Endothelial cell of umbilical vein (primary cell): ENCODE results near the gene PCDH15.
"Not testable (repeated sequence)": the region's sequence is repeated elsewhere in the genome, so short reads cannot be mapped to it uniquely, and the experiment has no call there.

Experiments
- CTCF ChIP-seq, 2 donors: IDR thresholded peaks; 1 replicate in 1 of 2; 2 replicates in 1 of 2; pipeline ENCODE4 v1.5.1; 2011; ENCODE audit warnings: low read length in 2 of 2, mild to moderate bottlenecking in 2 of 2, moderate library complexity in 2 of 2, control low read depth in 1 of 2, inconsistent platforms in 1 of 2, low read depth in 1 of 2; ENCODE audit not compliant: insufficient read depth in 1 of 2; ENCODE audit errors: extremely low read depth in 1 of 2
- EZH2 ChIP-seq: IDR thresholded peaks from 2 replicates; pipeline ENCODE4 v1.6.1; 2012; ENCODE audit warnings: borderline replicate concordance, low read depth, mild to moderate bottlenecking, moderate library complexity, low read length, inconsistent platforms; ENCODE audit not compliant: severe bottlenecking
- FOS ChIP-seq: IDR thresholded peaks from 2 replicates; pipeline ENCODE4 v1.6.1; 2011; ENCODE audit warnings: mild to moderate bottlenecking, low read length, moderate library complexity, borderline replicate concordance; ENCODE audit not compliant: insufficient read depth
- JUN ChIP-seq: IDR thresholded peaks from 2 replicates; pipeline ENCODE4 v1.6.1; 2011; ENCODE audit warnings: borderline replicate concordance, low read depth; ENCODE audit not compliant: insufficient read length, insufficient read depth
- MAX ChIP-seq: IDR thresholded peaks from 2 replicates; pipeline ENCODE4 v1.6.1; 2011; ENCODE audit not compliant: insufficient read depth, insufficient read length
- MYC ChIP-seq: IDR thresholded peaks from one replicate; pipeline ENCODE4 v1.6.1; 2011; ENCODE audit warnings: mild to moderate bottlenecking, low read depth, low read length
- POLR2A ChIP-seq: IDR thresholded peaks from 2 replicates; pipeline ENCODE4 v1.6.1; 2012; ENCODE audit warnings: low read depth, mild to moderate bottlenecking, control low read depth, low read length
- POLR2AphosphoS5 ChIP-seq: IDR thresholded peaks from 2 replicates; pipeline ENCODE4 v1.6.1; 2012; ENCODE audit warnings: low read depth, mild to moderate bottlenecking, control low read depth, low read length, moderate library complexity; ENCODE audit not compliant: insufficient read depth

GRCh38 chr10:53924051-53924700 lies 876.9 kb downstream of the PCDH15 start:
- TF ChIP-seq MYC; POLR2AphosphoS5; CTCF (IDR thresholded peaks at IDR 0.05; ENCODE audit: extremely low read depth in 1 of 2, insufficient read depth in 1 of 2, low read depth in 1 of 2, low read length in 2 of 2); JUN; POLR2A; EZH2; MAX; FOS: not testable (repeated sequence)
